ENCODE results near the gene MTUS2. TPM values are rescaled to one million over a fixed set of nuclear protein-coding genes. Genes with fewer than 3 reads are reported as not detected.

The MTUS2 gene
- total and polyA plus RNA-seq, 2 experiments from 2014 or later = 0.27 to 0.38 TPM

- TF ChIP-seq ZNF462 (CRISPR knock-in tag; IDR thresholded peaks at IDR 0.05) (no peak), ZNF331 (CRISPR knock-in tag; IDR thresholded peaks at IDR 0.05; ENCODE audit: low read depth) (no peak), ZNF114 (CRISPR knock-in tag; IDR thresholded peaks at IDR 0.05) (no peak), EZH2 (IDR thresholded peaks at IDR 0.05; ENCODE audit: low read depth, unreplicated experiment) (no peak), JUNB (IDR thresholded peaks at IDR 0.05; ENCODE audit: unreplicated experiment) (no peak), POLR2AphosphoS5 (IDR thresholded peaks at IDR 0.05; ENCODE audit: low read depth) (no peak)
- TF ChIP-seq, protein P1, sequence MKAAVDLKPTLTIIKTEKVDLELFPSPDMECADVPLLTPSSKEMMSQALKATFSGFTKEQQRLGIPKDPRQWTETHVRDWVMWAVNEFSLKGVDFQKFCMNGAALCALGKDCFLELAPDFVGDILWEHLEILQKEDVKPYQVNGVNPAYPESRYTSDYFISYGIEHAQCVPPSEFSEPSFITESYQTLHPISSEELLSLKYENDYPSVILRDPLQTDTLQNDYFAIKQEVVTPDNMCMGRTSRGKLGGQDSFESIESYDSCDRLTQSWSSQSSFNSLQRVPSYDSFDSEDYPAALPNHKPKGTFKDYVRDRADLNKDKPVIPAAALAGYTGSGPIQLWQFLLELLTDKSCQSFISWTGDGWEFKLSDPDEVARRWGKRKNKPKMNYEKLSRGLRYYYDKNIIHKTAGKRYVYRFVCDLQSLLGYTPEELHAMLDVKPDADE (IDR thresholded peaks at IDR 0.05) = no peak
Measured at GRCh38 chr13:29239653-29240525, 419.8 kb downstream of the MTUS2 start (continued).
